Trophoblast cell (in vitro differentiated cells and primary cell): ENCODE results near the gene ELAVL3.

Experiments used
- DNase-seq, 2 donors: peaks; one replicate each; pipeline ENCODE4 v3.0.0-alpha.2; 2016
- H2AFZ ChIP-seq: 2 replicates; pipeline ENCODE4 v1.6.1; 2013; ENCODE audit warnings: low read length, moderate library complexity, mild to moderate bottlenecking; ENCODE audit not compliant: insufficient read depth, poor library complexity
- H2AK5ac ChIP-seq: 2 replicates; pipeline ENCODE4 v1.6.1; 2013; ENCODE audit warnings: mild to moderate bottlenecking, low read length
- H2BK120ac ChIP-seq: 2 replicates; pipeline ENCODE4 v1.6.1; 2013; ENCODE audit warnings: low read length, mild to moderate bottlenecking, moderate library complexity; ENCODE audit not compliant: insufficient read depth, poor library complexity
- H2BK12ac ChIP-seq: 2 replicates; pipeline ENCODE4 v1.6.1; 2013; ENCODE audit warnings: mild to moderate bottlenecking, low read length, moderate library complexity
- H2BK5ac ChIP-seq: 2 replicates; pipeline ENCODE4 v1.6.1; 2013; ENCODE audit warnings: low read length, low read depth, moderate library complexity, mild to moderate bottlenecking; ENCODE audit not compliant: poor library complexity
- H3K14ac ChIP-seq: 2 replicates; pipeline ENCODE4 v1.6.1; 2013; ENCODE audit warnings: mild to moderate bottlenecking, low read length
- H3K18ac ChIP-seq: 2 replicates; pipeline ENCODE4 v1.6.1; 2013; ENCODE audit warnings: mild to moderate bottlenecking, low read length
- H3K23ac ChIP-seq: 2 replicates; pipeline ENCODE4 v1.6.1; 2013; ENCODE audit warnings: low read length
- H3K27ac ChIP-seq: 2 replicates; pipeline ENCODE4 v1.5.1; 2013; ENCODE audit warnings: low read depth, mild to moderate bottlenecking, inconsistent platforms, low read length, moderate library complexity
- H3K27me3 ChIP-seq: 2 replicates; pipeline ENCODE4 v1.6.1; 2013; ENCODE audit warnings: inconsistent platforms, mild to moderate bottlenecking, low read length, moderate library complexity; ENCODE audit not compliant: insufficient read depth
- H3K36me3 ChIP-seq, 2 experiments: 1 replicate in 1 of 2; 2 replicates in 1 of 2; pipeline ENCODE4 v1.6.1; 2013; ENCODE audit warnings: low read length in 2 of 2, mild to moderate bottlenecking in 2 of 2, moderate library complexity in 1 of 2; ENCODE audit not compliant: insufficient read depth in 2 of 2, control insufficient read depth in 1 of 2
- H3K4ac ChIP-seq: 2 replicates; pipeline ENCODE4 v1.6.1; 2013; ENCODE audit warnings: low read depth, mild to moderate bottlenecking, low read length, moderate library complexity
- H3K4me1 ChIP-seq, 2 experiments: 1 replicate in 1 of 2; 2 replicates in 1 of 2; pipeline ENCODE4 v1.6.1; 2013; ENCODE audit warnings: low read length in 2 of 2, mild to moderate bottlenecking in 2 of 2, moderate library complexity in 1 of 2; ENCODE audit not compliant: insufficient read depth in 2 of 2, control insufficient read depth in 1 of 2
- H3K4me2 ChIP-seq: 2 replicates; pipeline ENCODE4 v1.6.1; 2013; ENCODE audit warnings: inconsistent platforms, mild to moderate bottlenecking, low read length, moderate library complexity
- H3K4me3 ChIP-seq: 2 replicates; pipeline ENCODE4 v1.5.1; 2013; ENCODE audit warnings: mild to moderate bottlenecking, low read depth, low read length, inconsistent platforms
- H3K79me1 ChIP-seq: one replicate; pipeline ENCODE4 v1.6.1; 2013; ENCODE audit warnings: low read length
- H3K79me2 ChIP-seq: 2 replicates; pipeline ENCODE4 v1.6.1; 2013; ENCODE audit warnings: low read length, mild to moderate bottlenecking; ENCODE audit not compliant: control insufficient read depth, insufficient read depth, poor library complexity
- H3K9ac ChIP-seq: 2 replicates; pipeline ENCODE4 v1.6.1; 2013; ENCODE audit warnings: mild to moderate bottlenecking, low read length
- H3K9me3 ChIP-seq: 2 replicates; pipeline ENCODE4 v1.6.1; 2013; ENCODE audit warnings: low read depth, mild to moderate bottlenecking, control low read depth, inconsistent platforms, low read length; ENCODE audit not compliant: insufficient read depth
- H4K12ac ChIP-seq: 2 replicates; pipeline ENCODE4 v1.6.1; 2013; ENCODE audit warnings: low read depth, mild to moderate bottlenecking, low read length, moderate library complexity
- H4K8ac ChIP-seq: 2 replicates; pipeline ENCODE4 v1.6.1; 2013; ENCODE audit warnings: low read depth, mild to moderate bottlenecking, low read length, moderate library complexity
- H4K91ac ChIP-seq: one replicate; pipeline ENCODE4 v1.6.1; 2013; ENCODE audit warnings: low read depth, mild to moderate bottlenecking, low read length, moderate library complexity
- WGBS: extraction: QIAGEN DNeasy Blood & Tissue Kit; methylation state at CpG from one replicate; pipeline ENCODE4 v1.1.7; 2013; ENCODE audit warnings: missing lambda C conversion rate; ENCODE audit not compliant: insufficient read length, insufficient coverage; ENCODE audit errors: extremely low coverage; 5-methylcytosine and 5-hydroxymethylcytosine counted together

Gene ELAVL3

GRCh38 chr19:11448410-11448809 is 32.4 kb downstream of the ELAVL3 start:
- Histone ChIP-seq H2BK12ac (no peak overlapping the region), H3K27ac (no peak overlapping the region), H3K4me2 (no peak overlapping the region), H2AK5ac (no peak overlapping the region), H3K14ac (no peak overlapping the region), H3K9ac (no peak overlapping the region), H3K36me3 (peaks cover 63 to 64% of the 10 kb centered on the region in 2 experiments), H3K23ac (no peak overlapping the region), H3K79me1 (no peaks in the 10 kb centered on the region), H3K27me3 (no peaks in the 10 kb centered on the region), H4K8ac (no peak overlapping the region), H2BK5ac (no peak overlapping the region), H4K91ac (no peak overlapping the region), H3K79me2 (no peaks in the 10 kb centered on the region), H3K4ac (no peak overlapping the region), H3K4me3 (no peak overlapping the region), H4K12ac (no peak overlapping the region), H3K18ac (no peak overlapping the region), H2AFZ (no peak overlapping the region), H2BK120ac (no peak overlapping the region), H3K9me3 (no peaks in the 10 kb centered on the region), H3K4me1 (no peaks in the 10 kb centered on the region)
- WGBS = no CpG with 5 or more reads among the region's 13 CpGs
- no peak for DNase-seq

DNA sequence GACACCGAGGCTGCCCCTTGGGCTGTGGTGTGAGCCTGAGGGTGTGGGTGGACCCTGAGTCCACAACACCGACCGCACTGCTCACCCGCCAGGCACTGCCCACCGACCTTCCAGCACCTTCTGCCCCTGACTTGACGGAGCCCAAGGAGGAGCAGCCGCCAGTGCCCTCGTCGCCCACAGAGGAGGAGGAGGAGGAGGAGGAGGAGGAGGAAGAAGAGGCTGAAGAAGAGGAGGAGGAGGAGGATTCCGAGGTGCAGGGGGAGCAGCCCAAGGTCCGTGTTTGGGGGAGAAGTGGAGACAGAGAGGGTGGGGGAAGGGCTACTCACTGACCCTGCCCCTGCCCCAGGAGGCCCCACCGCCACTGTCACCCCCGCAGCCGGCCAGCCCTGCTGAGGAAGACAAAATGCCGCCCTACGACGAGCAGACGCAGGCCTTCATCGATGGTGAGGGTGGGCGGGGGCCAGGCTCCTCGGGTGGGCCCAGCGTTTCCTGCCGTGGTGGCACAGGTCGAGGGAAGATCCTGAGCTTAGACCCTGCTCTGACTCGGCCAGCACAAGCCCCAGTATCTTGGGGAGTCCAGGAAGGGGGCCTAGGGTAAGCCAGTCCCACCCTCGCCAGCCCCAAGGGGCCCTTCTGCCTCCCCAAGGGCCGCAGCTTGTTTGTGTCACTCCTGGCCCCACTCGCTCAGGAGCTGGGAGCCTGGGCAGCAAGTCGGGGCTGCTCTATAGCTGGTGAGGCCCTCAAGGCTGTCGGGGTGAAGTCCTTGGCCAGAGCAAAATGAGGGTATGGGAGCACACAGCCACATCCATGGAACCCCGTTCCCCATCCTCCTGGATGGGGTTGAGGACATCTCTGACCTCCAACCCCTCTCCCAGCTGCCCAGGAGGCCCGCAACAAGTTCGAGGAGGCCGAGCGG is 33.2 kb downstream of the ELAVL3 start:
- Histone ChIP-seq H3K79me2 (no peaks in the 10 kb centered on the region), H3K36me3 (peaks cover 65 to 69% of the 10 kb centered on the region in 2 experiments), H2AK5ac (no peak overlapping the region), H4K91ac (no peak overlapping the region), H3K18ac (no peak overlapping the region), H3K9ac (no peak overlapping the region), H3K27ac (no peak overlapping the region), H2BK12ac (no peak overlapping the region), H3K4ac (no peak overlapping the region), H3K9me3 (no peaks in the 10 kb centered on the region), H3K4me2 (no peak overlapping the region), H3K4me3 (no peak overlapping the region), H2BK120ac (no peak overlapping the region), H3K4me1 (no peaks in the 10 kb centered on the region), H4K12ac (no peak overlapping the region), H3K27me3 (no peaks in the 10 kb centered on the region), H3K23ac (no peak overlapping the region), H3K14ac (no peak overlapping the region), H2BK5ac (no peak overlapping the region), H3K79me1 (no peaks in the 10 kb centered on the region), H4K8ac (no peak overlapping the region), H2AFZ (no peak overlapping the region)
- no CpG with 5 or more reads among the region's 35 CpGs for WGBS
- no peak for DNase-seq

GRCh38 chr19:11446652-11447301 is 34.1 kb downstream of the ELAVL3 start:
- no peak overlapping the region for H3K4ac ChIP-seq
- no peak overlapping the region for H2AFZ ChIP-seq
- no peak overlapping the region for H3K9ac ChIP-seq
- no peak overlapping the region for H4K8ac ChIP-seq
- no peak overlapping the region for H2AK5ac ChIP-seq
- no peak overlapping the region for H3K14ac ChIP-seq
- no peak overlapping the region for H2BK12ac ChIP-seq
- DNase-seq = peak in 1 of 2 donors; percentile 67
- H3K27me3 ChIP-seq = no peaks in the 10 kb centered on the region
- H3K36me3 ChIP-seq = peaks cover 72 to 77% of the 10 kb centered on the region in 2 experiments
- H2BK5ac ChIP-seq = no peak overlapping the region
- no peak overlapping the region for H3K23ac ChIP-seq
- no peak overlapping the region for H3K4me3 ChIP-seq
- H4K91ac ChIP-seq = no peak overlapping the region
- no peak overlapping the region for H3K27ac ChIP-seq
- WGBS = no CpG with 5 or more reads among the region's 23 CpGs
- H2BK120ac ChIP-seq = no peak overlapping the region
- no peak overlapping the region for H4K12ac ChIP-seq
- H3K79me2 ChIP-seq = no peaks in the 10 kb centered on the region
- no peaks in the 10 kb centered on the region for H3K79me1 ChIP-seq
- H3K4me2 ChIP-seq = no peak overlapping the region
- no peak overlapping the region for H3K18ac ChIP-seq
- H3K4me1 ChIP-seq = no peaks in the 10 kb centered on the region
- H3K9me3 ChIP-seq = no peaks in the 10 kb centered on the region

GRCh38 chr19:11446271-11446651 is 34.6 kb downstream of the ELAVL3 start:
- Histone ChIP-seq H3K23ac (no peak overlapping the region), H3K27ac (no peak overlapping the region), H2AFZ (no peak overlapping the region), H3K9ac (no peak overlapping the region), H3K4ac (no peak overlapping the region), H3K18ac (no peak overlapping the region), H3K4me2 (no peak overlapping the region), H3K4me3 (no peak overlapping the region), H4K12ac (no peak overlapping the region), H2BK5ac (no peak overlapping the region), H2AK5ac (no peak overlapping the region), H3K79me1 (no peaks in the 10 kb centered on the region), H2BK12ac (no peak overlapping the region), H3K79me2 (no peaks in the 10 kb centered on the region), H3K14ac (no peak overlapping the region), H2BK120ac (no peak overlapping the region), H4K91ac (no peak overlapping the region), H3K27me3 (no peaks in the 10 kb centered on the region), H3K9me3 (no peaks in the 10 kb centered on the region), H3K36me3 (peaks cover 77 to 82% of the 10 kb centered on the region in 2 experiments), H3K4me1 (no peaks in the 10 kb centered on the region), H4K8ac (no peak overlapping the region)
- WGBS = no CpG with 5 or more reads among the region's 14 CpGs
- no peak for DNase-seq
